Thoracic aorta (tissue), 2 donors: ENCODE data around the gene PRKAG3. TPM values are rescaled to one million over a fixed set of nuclear protein-coding genes. Genes with fewer than 3 reads are reported as not detected.
A peak's percentile ranks its signal among the peaks of the same experiment; 100 is the strongest.

Experiments used
- ATAC-seq: fragments of 150-250 bp; one replicate; pipeline ENCODE4 v1.8.0; 2017; ENCODE audit warnings: low read depth; ENCODE audit not compliant: insufficient number of reproducible peaks, low FRiP score
- DNase-seq: peaks from one replicate; pipeline ENCODE4 v3.0.0-alpha.2; 2020; ENCODE audit warnings: low spot score
- H3K27ac ChIP-seq, 2 donors: fragments of 200-600 bp; sonication (generic); 1 replicate in 1 of 2; 2 replicates in 1 of 2; pipeline ENCODE4 v1.5.1; 2016; ENCODE audit warnings: mild to moderate bottlenecking in 2 of 2, moderate library complexity in 2 of 2
- H3K27me3 ChIP-seq: fragments of 200-600 bp; sonication (generic); replicated peaks from 2 replicates; pipeline ENCODE4 v1.6.0; 2016; ENCODE audit warnings: mild to moderate bottlenecking; ENCODE audit not compliant: insufficient read depth
- H3K36me3 ChIP-seq: fragments of 200-600 bp; sonication (generic); one replicate; pipeline ENCODE4 v1.5.1; 2016
- H3K4me1 ChIP-seq, 2 donors: fragments of 200-600 bp; sonication (generic); 1 replicate in 1 of 2; 2 replicates in 1 of 2; pipeline versions ENCODE4 v1.5.1 to v1.6.0; 2016; ENCODE audit warnings: low read depth in 2 of 2, mild to moderate bottlenecking in 1 of 2; ENCODE audit not compliant: control insufficient read depth in 1 of 2
- H3K4me3 ChIP-seq: fragments of 200-600 bp; sonication (generic); 2 replicates; pipeline ENCODE4 v1.5.1; 2016; ENCODE audit warnings: mild to moderate bottlenecking
- H3K9me3 ChIP-seq: fragments of 200-600 bp; sonication (generic); 2 replicates; pipeline ENCODE4 v1.5.1; 2016
- total RNA-seq, 2 donors: library from RNA; depleted of rRNA; stranded (reverse); fragments of >200 nt; gene quantifications; one replicate each; pipeline versions ENCODE4 v1.1.0 to v1.2.3, GENCODE V29; 2016
- TF ChIP-seq, protein P1 (sequence below): fragments of 200-600 bp; sonication (generic); IDR thresholded peaks from one replicate; pipeline ENCODE4 v1.5.1; 2019; ENCODE audit warnings: antibody characterized with exemption

PRKAG3 gene
- total RNA-seq, 2 donors from 2014 or later: 0.28 TPM; not detected in 1

DNA sequence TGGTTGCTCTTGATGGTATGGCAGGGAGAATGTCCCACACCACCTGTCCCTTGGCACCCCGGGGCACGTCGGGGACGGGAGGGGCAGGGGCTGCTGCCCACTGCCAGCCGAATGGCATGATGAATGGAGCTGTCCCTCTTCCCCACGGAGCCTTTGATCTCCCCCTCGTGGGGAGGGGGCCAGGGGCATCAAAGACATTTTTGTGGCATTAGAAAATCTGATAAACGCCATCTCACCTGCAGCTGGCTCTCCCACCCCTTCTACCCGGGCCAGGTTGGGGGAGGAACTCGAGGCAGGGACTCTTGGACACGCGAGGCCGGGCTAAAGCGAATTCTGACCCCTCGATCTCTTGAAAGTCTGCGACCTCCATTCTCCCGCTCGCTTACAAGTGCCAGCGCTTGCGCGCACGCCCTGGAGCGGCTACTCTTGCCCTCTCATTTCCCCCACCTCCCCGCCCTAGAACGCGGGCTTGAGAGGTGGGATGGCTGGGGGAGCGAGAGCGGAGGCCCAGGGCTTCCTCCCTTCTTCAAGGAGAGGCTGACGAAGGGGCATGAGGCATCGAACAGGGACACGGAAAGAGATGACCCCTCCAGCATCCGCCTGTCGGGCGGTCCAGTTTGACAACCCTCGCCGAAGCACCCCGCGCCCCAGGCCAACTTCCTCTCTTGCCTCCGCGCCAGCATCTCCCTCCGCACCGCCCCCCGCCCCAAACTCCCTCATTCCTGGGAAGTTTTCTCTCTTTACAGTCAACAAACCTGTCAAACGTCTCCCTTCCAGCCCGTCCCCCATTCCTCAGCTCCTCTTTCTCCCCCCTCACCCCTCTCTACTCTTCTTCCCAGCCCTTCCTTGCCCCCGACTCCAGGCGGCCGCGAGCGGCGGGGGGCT lies 27.3 kb upstream of the PRKAG3 start:
- ATAC-seq: no peak
- peaks cover 22% of the 10 kb centered on the region for H3K27me3 ChIP-seq
- peak overlapping the region; percentile 65 for H3K4me3 ChIP-seq
- TF ChIP-seq, protein P1, sequence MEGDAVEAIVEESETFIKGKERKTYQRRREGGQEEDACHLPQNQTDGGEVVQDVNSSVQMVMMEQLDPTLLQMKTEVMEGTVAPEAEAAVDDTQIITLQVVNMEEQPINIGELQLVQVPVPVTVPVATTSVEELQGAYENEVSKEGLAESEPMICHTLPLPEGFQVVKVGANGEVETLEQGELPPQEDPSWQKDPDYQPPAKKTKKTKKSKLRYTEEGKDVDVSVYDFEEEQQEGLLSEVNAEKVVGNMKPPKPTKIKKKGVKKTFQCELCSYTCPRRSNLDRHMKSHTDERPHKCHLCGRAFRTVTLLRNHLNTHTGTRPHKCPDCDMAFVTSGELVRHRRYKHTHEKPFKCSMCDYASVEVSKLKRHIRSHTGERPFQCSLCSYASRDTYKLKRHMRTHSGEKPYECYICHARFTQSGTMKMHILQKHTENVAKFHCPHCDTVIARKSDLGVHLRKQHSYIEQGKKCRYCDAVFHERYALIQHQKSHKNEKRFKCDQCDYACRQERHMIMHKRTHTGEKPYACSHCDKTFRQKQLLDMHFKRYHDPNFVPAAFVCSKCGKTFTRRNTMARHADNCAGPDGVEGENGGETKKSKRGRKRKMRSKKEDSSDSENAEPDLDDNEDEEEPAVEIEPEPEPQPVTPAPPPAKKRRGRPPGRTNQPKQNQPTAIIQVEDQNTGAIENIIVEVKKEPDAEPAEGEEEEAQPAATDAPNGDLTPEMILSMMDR: no peak
- no peak for DNase-seq
- H3K36me3 ChIP-seq: no peaks in the 10 kb centered on the region
- H3K9me3 ChIP-seq: no peaks in the 10 kb centered on the region
- no peak overlapping the region for H3K27ac ChIP-seq
- H3K4me1 ChIP-seq: peaks cover 18 to 21% of the 10 kb centered on the region in 2 donors

DNA sequence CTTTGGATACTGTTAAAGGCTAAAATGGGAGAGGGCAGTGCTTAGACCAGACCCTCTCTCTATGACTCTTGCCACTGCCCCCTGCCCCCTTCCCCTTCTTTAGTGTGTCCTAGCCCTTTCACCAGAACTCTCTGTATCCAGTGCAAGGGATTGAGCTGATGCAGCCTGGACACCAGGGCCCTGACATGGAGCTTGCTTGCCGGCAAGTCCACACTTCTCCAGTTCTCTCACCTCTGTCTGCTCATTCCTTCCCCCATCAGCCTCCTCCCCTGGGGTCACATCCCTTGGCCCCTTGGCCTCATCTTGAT lies 26.5 kb upstream of the PRKAG3 start:
- H3K27ac ChIP-seq: no peak overlapping the region
- no peaks in the 10 kb centered on the region for H3K36me3 ChIP-seq
- DNase-seq (no peak), ATAC-seq (no peak)
- H3K4me1 ChIP-seq: peaks cover 18 to 21% of the 10 kb centered on the region in 2 donors
- peaks cover 22% of the 10 kb centered on the region for H3K27me3 ChIP-seq
- H3K9me3 ChIP-seq: no peaks in the 10 kb centered on the region
- TF ChIP-seq, protein P1: no peak
- H3K4me3 ChIP-seq: no peak overlapping the region

DNA sequence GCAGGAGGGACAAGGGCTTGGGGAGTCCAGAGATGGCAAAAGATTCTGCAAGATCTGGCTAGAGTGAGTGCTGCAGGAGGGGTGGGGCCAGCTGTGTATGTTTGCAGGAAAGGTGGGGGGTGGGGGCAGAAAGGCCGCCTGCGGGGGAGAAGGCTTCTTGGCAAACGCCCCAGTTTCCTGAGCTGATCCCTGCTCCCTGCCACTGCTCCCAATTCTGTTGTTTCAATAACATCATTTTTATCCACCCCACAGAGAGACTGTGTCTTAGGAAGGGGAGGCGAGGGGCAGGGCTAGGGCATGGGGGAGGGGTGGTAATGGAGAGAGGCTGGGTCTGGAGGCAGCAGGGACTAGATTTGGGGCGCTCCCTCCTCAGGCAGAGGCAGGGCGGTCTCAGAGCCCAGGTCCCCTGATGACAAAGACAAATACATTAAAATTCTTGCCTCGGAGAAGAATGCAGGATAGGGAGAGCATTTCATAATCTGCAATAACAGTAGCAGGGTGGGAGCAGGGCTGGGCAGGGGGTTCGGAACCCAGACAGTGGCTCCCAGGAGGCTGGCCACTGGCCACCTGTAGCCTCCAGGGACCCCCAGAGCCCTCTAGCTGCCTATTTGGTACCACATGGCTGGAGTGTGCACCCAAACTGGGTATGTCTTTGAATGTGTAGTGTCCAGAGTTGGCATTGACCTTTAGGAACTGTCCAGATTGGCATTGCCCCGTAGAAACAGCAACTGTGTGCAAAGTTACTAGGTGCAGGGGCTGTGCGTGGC lies 26.0 kb upstream of the PRKAG3 start:
- ATAC-seq (no peak), DNase-seq (no peak)
- no peaks in the 10 kb centered on the region for H3K9me3 ChIP-seq
- H3K36me3 ChIP-seq: no peaks in the 10 kb centered on the region
- H3K4me3 ChIP-seq: no peak overlapping the region
- H3K27me3 ChIP-seq: peaks cover 22% of the 10 kb centered on the region
- TF ChIP-seq, protein P1: no peak
- no peak overlapping the region for H3K27ac ChIP-seq
- H3K4me1 ChIP-seq: peaks cover 18 to 21% of the 10 kb centered on the region in 2 donors

DNA sequence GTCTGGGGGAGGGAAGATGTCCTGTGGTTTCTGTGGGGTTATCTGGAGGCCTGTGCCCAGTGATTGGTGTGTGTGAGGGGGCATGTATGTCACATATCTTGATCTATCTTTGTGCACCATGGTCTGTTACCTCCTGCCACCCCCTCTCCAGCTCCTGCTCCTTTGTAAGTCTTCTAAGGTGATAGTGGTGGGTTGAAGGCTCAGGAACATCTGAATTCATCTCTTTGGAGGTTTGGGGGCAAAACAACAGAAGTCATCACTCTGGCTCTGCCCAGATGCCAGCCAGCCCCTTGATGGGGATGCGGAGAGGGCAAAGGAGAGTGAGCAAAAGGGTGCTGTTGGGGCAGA lies 25.3 kb upstream of the PRKAG3 start:
- H3K27me3 ChIP-seq: peaks cover 22% of the 10 kb centered on the region
- TF ChIP-seq, protein P1: no peak
- no peak for ATAC-seq

DNA sequence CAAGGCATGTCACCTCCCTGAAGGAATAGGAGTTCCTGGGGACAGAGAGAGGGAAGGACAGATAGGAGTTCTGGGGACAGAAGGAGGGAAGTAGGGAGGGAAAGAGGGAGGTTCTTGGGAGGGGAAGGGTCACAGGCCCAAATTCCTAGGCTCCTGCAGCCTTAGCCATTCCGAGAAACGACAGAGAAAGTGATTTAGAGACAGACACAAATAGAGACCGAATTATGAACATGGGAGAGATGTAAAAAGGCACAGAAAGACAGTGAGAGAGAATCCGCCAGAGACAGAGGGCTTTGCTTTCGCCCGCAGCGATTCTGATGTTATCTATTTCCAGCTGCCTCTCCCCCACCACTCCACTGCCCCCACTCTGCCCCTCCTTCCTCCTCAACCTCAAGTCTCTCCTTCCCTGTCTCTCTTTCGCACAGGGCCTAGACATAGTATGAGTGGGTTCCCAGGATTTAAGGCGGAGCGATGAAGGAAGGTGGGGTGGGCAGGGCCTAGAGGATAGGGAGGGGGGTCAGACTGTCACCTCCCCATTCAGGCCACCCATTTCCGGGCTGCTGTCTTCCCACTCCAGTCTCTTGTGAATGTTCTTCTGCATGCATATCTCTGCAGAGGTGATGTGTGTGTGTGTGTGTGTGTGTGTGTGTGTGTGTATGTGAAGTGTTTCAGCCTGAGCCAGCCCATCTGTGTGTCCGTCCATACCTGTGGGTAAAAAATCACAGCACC lies 24.7 kb upstream of the PRKAG3 start:
- H3K9me3 ChIP-seq: no peaks in the 10 kb centered on the region
- H3K36me3 ChIP-seq: no peaks in the 10 kb centered on the region
- DNase-seq: no peak
- no peak for ATAC-seq
- peaks cover 18 to 21% of the 10 kb centered on the region in 2 donors for H3K4me1 ChIP-seq
- H3K27ac ChIP-seq: no peak overlapping the region
- H3K4me3 ChIP-seq: no peak overlapping the region
- TF ChIP-seq, protein P1: no peak
- peaks cover 19% of the 10 kb centered on the region for H3K27me3 ChIP-seq

More for the DNA sequence above, 25.3 kb upstream of the PRKAG3 start:
- H3K36me3 ChIP-seq: no peaks in the 10 kb centered on the region
- no peak for DNase-seq
- no peak overlapping the region for H3K27ac ChIP-seq
- H3K4me1 ChIP-seq: peaks cover 18 to 21% of the 10 kb centered on the region in 2 donors
- H3K4me3 ChIP-seq: no peak overlapping the region
- no peaks in the 10 kb centered on the region for H3K9me3 ChIP-seq
